ENCODE measurements around the gene DHH.

The DHH gene

DNA sequence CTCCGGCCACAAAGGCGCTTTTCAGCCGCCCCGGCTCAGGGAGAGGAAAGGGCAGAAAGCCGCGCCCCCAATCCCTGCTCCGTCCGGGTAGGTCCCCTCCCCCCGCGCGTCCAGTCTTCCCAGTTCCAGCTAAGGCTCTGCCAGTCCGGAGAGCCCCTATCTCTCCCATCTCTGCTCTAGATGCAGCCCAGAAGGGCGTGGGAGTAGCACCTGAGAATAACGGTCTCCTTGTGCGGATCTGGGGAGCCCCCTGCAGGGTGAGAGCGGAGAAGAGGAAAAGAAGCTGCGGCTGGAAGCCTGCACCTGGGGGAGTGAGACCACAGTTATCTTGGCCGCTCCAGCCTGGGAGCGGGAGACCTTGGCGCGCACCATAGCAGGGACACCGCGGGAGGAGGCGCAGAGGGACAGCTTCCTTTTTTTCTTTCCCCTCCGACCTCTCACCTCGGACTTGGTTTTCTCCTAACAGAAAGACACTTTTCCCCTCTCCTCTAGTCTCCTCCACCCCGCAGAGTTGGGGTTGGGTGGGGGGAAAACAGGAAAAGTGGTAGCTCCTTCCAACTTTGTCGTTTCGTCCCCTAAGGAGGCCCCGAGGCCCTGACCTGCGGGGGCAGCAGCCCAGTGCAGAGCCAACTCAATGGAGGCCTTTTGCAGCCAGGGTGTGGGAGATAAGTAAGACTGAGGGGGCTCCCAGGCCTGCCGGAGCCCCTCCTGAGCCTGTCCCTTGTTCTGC, 2.4 kb downstream of the DHH start:
- Histone ChIP-seq H3K36me3 (ENCODE audit: control insufficient read depth, insufficient read depth, low read length) (peaks cover 1% of the 10 kb centered on the region), H3K9me3 (ENCODE audit: control insufficient read depth, low read length) (no peaks in the 10 kb centered on the region), H3K27ac (ENCODE audit: insufficient read depth, low read depth, low read length, poor library complexity, severe bottlenecking) (no peak overlapping the region), H3K27me3 (ENCODE audit: control insufficient read depth, insufficient read depth, low read length, poor library complexity, severe bottlenecking) (peaks cover 84% of the 10 kb centered on the region), H3K4me3 (ENCODE audit: insufficient read depth, low read depth, low read length) (peak overlapping the region; percentile 28), H3K4me1 (ENCODE audit: control insufficient read depth, insufficient read depth, low read length) (peaks cover 45% of the 10 kb centered on the region)
- 4 to 5% methylated on average over 32 of the region's 32 CpGs for WGBS, 2 experiments

DNA sequence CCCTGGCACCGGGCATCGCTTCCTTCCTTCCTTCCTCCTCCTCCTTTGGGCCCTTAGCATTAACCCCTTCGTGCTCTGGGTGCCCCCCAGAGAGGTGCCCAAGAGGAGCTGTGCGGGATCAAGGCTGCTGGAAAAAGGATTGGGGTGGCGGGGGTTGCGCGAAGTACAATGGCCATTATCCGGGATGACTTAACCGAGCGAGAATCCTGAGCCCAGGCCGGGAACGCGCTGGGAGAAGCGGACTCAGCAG, 2.8 kb downstream of the DHH start:
- Histone ChIP-seq H3K4me3 (ENCODE audit: insufficient read depth, low read depth, low read length) (peak overlapping the region; percentile 28), H3K27me3 (ENCODE audit: control insufficient read depth, insufficient read depth, low read length, poor library complexity, severe bottlenecking) (peaks cover 89% of the 10 kb centered on the region)
- WGBS, 2 experiments: 1 to 2% methylated on average over 14 of the region's 14 CpGs

DNA sequence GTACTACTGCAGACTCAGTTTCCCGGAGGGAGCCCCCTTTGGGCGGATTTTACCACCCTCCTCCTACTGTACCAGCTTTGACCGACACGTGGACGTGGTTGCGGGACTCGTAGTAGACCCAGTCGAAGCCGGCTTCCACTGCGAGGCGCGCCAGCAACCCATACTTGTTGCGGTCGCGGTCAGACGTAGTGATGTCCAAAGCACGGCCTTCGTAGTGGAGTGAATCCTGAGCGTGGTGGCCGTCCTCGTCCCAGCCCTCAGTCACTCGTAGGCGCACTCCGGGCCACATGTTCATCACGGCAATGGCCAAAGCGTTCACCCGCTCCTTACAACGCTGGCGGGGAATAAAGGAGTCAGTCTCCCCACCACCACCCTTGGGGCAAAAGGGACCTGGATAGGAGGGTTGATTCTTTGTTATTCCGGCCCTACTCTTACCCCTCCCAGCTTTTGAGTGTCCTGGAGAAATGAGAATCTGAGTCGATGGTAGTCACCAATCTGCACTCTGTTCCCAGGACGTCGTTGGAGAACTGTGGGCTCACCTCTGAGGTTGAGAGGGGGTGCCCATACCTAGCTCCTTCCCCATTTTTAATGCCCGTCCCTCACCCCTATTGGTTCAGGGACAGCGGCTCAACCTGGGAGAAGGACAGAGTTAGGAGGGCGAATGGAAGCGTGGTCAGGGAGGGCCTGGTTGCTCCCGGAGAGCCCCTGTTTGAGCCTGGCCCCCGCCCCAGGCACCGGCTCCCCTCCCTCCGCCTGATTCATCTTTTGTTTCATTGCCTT, 3.4 kb downstream of the DHH start:
- Histone ChIP-seq H3K4me1 (ENCODE audit: control insufficient read depth, insufficient read depth, low read length) (peaks cover 45% of the 10 kb centered on the region), H3K9me3 (ENCODE audit: control insufficient read depth, low read length) (no peaks in the 10 kb centered on the region), H3K27me3 (ENCODE audit: control insufficient read depth, insufficient read depth, low read length, poor library complexity, severe bottlenecking) (peaks cover 94% of the 10 kb centered on the region), H3K4me3 (ENCODE audit: insufficient read depth, low read depth, low read length) (peak overlapping the region; percentile 28), H3K36me3 (ENCODE audit: control insufficient read depth, insufficient read depth, low read length) (no peaks in the 10 kb centered on the region), H3K27ac (ENCODE audit: insufficient read depth, low read depth, low read length, poor library complexity, severe bottlenecking) (no peak overlapping the region)
- WGBS, 2 experiments: 53 to 55% methylated on average over 41 of the region's 41 CpGs

More for the DNA sequence above, 2.8 kb downstream of the DHH start:
- H3K27ac ChIP-seq (ENCODE audit: insufficient read depth, low read depth, low read length, poor library complexity, severe bottlenecking): no peak overlapping the region
- no peaks in the 10 kb centered on the region for H3K36me3 ChIP-seq (ENCODE audit: control insufficient read depth, insufficient read depth, low read length)
- H3K4me1 ChIP-seq (ENCODE audit: control insufficient read depth, insufficient read depth, low read length): peaks cover 45% of the 10 kb centered on the region
- H3K9me3 ChIP-seq (ENCODE audit: control insufficient read depth, low read length): no peaks in the 10 kb centered on the region

DNA sequence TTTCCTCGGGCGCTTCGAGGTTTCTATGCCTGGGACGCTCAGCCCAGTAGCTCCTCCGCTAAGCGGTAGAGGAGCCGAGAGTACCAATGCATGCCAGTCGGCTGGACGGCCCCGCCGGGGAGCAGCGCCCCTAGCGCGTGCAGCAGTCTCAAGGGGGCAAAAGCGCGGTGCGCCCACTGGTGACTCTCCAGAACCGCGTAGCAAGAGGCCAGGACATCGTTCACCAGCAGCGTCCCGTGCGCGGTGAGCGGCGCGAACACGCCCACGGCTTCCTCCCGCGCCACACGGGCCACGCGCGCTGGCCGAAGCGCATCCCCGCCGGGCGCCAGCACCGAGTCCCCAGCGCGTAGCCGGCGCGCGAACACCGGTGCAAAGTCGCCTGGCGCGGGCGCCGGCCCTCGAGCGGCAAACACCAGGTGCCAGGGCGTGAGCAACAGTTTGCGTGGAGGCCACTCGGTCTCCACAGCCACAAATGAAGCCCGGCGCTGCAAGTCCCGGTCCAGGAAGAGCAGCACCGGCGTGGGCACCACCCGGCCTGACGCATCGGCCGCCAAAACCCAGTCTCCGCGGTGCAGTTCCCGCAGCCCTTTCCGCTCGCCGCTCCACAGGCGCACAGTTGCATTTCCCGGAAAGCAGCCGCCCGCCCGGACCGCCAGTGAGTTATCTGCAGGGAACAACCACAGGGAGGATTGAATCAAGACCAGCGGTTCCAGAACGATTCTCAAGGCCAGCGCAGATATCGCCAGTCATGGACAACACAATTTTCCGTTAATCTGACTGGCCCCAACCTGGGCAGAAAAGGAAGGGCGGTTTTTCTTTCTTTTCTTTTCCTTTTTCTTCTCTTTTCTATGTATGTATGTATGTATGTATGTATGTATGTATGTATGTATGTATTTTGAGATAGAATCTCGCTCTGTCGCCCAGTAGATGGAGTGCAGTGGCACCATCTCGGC, 4.5 kb downstream of the DHH start:
- peaks cover 92% of the 10 kb centered on the region for H3K27me3 ChIP-seq (ENCODE audit: control insufficient read depth, insufficient read depth, low read length, poor library complexity, severe bottlenecking)
- WGBS, 2 experiments: 7 to 8% methylated on average over 88 of the region's 88 CpGs
- peak overlapping the region; percentile 29 for H3K4me3 ChIP-seq (ENCODE audit: insufficient read depth, low read depth, low read length)
- H3K4me1 ChIP-seq (ENCODE audit: control insufficient read depth, insufficient read depth, low read length): peaks cover 45% of the 10 kb centered on the region
- H3K36me3 ChIP-seq (ENCODE audit: control insufficient read depth, insufficient read depth, low read length): no peaks in the 10 kb centered on the region
- no peaks in the 10 kb centered on the region for H3K9me3 ChIP-seq (ENCODE audit: control insufficient read depth, low read length)
- no peak overlapping the region for H3K27ac ChIP-seq (ENCODE audit: insufficient read depth, low read depth, low read length, poor library complexity, severe bottlenecking)

DNA sequence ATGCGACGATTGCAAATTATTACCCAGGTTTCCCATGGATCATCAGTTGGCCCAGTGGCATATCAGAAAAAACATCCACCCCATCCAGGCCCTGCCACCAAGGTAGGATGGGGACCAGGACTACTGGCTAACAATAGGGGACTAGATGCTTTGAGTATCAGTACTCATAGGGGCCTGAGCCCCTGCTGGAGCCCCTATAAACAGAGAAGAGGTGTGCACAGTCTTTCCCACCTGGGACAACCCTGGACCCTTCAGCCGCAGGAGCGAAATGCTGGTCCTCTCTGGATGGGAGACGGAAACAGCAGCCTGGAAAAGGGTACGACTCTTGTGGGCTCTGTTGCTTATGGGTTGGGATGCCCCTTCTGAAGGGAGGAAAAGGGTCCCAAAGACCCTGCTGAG, 5.7 kb downstream of the DHH start:
- peaks cover 80% of the 10 kb centered on the region for H3K27me3 ChIP-seq (ENCODE audit: control insufficient read depth, insufficient read depth, low read length, poor library complexity, severe bottlenecking)
- no peak overlapping the region for H3K27ac ChIP-seq (ENCODE audit: insufficient read depth, low read depth, low read length, poor library complexity, severe bottlenecking)
- no peaks in the 10 kb centered on the region for H3K36me3 ChIP-seq (ENCODE audit: control insufficient read depth, insufficient read depth, low read length)
- no peaks in the 10 kb centered on the region for H3K9me3 ChIP-seq (ENCODE audit: control insufficient read depth, low read length)
- H3K4me3 ChIP-seq (ENCODE audit: insufficient read depth, low read depth, low read length): no peak overlapping the region
- WGBS, 2 experiments: 61 to 65% methylated on average over 6 of the region's 6 CpGs
- peaks cover 34% of the 10 kb centered on the region for H3K4me1 ChIP-seq (ENCODE audit: control insufficient read depth, insufficient read depth, low read length)

DNA sequence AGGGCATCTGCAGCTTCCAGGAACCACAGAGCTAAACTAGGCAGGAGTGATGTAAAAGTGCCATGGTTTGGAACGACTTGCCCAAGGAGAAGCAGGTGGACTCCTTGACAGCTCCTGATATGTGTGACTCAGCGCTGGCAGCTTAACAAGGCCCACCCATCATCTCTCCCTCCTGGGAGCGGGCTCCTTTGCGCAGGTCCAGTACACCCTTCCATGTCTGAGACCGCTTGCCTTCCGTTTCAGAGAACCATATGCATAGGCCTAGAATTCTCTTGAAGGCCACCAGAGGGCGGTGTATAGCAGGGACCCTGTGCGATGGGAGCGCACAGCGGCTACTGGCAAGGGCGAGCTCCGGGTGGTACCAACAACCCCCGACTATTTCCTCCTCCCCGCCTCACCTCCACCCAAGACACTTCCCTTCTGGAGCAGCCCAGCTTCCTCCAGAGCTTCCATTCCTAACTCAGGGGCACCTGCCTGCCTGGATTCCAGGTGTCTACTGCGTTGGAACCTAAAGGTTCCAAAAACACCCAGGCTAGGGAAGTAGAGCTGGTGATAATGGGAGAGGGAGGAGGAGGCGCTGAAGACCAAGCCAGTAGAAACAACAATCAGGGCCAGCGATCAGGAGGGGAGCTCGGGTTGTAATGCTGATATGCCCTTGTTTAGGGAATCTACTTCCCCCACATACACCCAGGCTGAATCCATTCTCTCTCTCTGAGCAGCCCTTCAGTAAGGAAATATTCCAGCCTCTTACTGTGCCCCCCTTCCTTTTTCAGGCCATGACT, 6.3 kb downstream of the DHH start:
- Histone ChIP-seq H3K4me1 (ENCODE audit: control insufficient read depth, insufficient read depth, low read length) (peaks cover 28% of the 10 kb centered on the region), H3K9me3 (ENCODE audit: control insufficient read depth, low read length) (no peaks in the 10 kb centered on the region), H3K4me3 (ENCODE audit: insufficient read depth, low read depth, low read length) (no peak overlapping the region), H3K36me3 (ENCODE audit: control insufficient read depth, insufficient read depth, low read length) (no peaks in the 10 kb centered on the region), H3K27ac (ENCODE audit: insufficient read depth, low read depth, low read length, poor library complexity, severe bottlenecking) (no peak overlapping the region), H3K27me3 (ENCODE audit: control insufficient read depth, insufficient read depth, low read length, poor library complexity, severe bottlenecking) (peaks cover 74% of the 10 kb centered on the region)
- 5% methylated on average over 17 to 18 of the region's 18 CpGs for whole genome bisulfite sequencing, 2 experiments

DNA sequence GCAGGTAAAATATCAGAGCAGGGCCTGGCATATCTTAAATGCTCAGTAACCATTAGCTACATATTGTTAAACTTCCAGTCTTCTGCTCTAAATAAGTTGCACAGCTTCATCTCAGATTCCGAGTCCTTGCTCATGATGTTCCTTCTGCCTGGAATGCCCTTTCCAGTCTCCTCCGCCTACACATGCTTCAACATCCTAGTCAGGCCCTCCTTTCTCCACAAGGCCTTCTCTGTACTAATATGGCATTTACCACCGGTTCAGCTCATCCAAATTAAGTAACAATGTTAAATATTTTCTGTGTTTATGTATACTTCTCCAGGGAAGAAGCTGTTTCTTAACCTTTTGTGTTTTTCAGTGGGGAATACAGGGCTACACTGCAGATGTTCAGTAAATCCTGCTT, 8.5 kb downstream of the DHH start:
- H3K4me1 ChIP-seq (ENCODE audit: control insufficient read depth, insufficient read depth, low read length): peaks cover 18% of the 10 kb centered on the region
- H3K27ac ChIP-seq (ENCODE audit: insufficient read depth, low read depth, low read length, poor library complexity, severe bottlenecking): no peak overlapping the region
- H3K27me3 ChIP-seq (ENCODE audit: control insufficient read depth, insufficient read depth, low read length, poor library complexity, severe bottlenecking): peaks cover 52% of the 10 kb centered on the region
- no peaks in the 10 kb centered on the region for H3K9me3 ChIP-seq (ENCODE audit: control insufficient read depth, low read length)
- 83 to 92% methylated on average over 2 to 3 of the region's 3 CpGs for WGBS, 2 experiments
- no peak overlapping the region for H3K4me3 ChIP-seq (ENCODE audit: insufficient read depth, low read depth, low read length)
- H3K36me3 ChIP-seq (ENCODE audit: control insufficient read depth, insufficient read depth, low read length): no peaks in the 10 kb centered on the region

DNA sequence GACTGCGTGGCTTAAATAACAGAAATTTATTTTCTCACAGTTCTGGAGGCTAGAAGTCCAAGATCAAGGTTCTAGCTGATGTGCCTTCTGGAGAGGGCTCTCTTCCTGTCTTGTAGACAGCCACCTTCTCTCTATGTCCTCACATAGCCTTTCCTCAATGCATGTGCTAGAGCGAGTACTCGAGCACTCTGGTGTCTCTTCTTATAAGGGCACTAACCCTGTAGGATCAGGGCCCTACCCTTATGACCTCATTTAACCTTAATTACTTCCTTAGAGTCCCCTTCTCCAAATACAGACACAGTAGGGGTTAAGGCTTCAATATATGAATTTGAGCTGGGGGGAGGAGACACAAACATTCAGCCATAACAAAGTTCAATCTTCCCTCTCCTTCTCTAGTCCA, 10.2 kb downstream of the DHH start:
- Histone ChIP-seq H3K4me3 (ENCODE audit: insufficient read depth, low read depth, low read length) (no peak overlapping the region), H3K36me3 (ENCODE audit: control insufficient read depth, insufficient read depth, low read length) (no peaks in the 10 kb centered on the region), H3K4me1 (ENCODE audit: control insufficient read depth, insufficient read depth, low read length) (peaks cover 9% of the 10 kb centered on the region), H3K27me3 (ENCODE audit: control insufficient read depth, insufficient read depth, low read length, poor library complexity, severe bottlenecking) (peaks cover 35% of the 10 kb centered on the region), H3K9me3 (ENCODE audit: control insufficient read depth, low read length) (no peaks in the 10 kb centered on the region), H3K27ac (ENCODE audit: insufficient read depth, low read depth, low read length, poor library complexity, severe bottlenecking) (no peak overlapping the region)
- WGBS, 2 experiments: 92 to 96% methylated on average over 3 of the region's 3 CpGs

DNA sequence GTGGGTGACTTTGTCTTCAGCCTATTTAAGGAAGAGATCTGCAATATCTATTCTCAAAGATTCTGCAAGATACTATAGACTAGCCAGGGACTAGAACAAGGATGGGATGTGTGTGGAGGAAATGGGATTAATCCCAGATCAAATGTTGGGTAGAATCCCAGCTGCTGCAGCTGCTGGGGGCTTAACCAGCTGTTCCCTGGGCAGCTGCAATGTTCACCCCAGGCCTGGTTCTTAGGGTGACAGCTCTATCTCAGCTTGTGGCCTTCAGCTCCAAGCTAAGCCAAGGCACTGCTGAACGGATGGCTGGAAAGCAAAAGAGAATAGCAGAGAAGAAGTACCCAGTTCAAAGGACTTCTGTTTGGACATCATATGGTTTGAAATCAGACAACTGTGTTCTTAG, 14.8 kb downstream of the DHH start:
- Histone ChIP-seq H3K27me3 (ENCODE audit: control insufficient read depth, insufficient read depth, low read length, poor library complexity, severe bottlenecking) (no peaks in the 10 kb centered on the region), H3K9me3 (ENCODE audit: control insufficient read depth, low read length) (no peaks in the 10 kb centered on the region), H3K36me3 (ENCODE audit: control insufficient read depth, insufficient read depth, low read length) (no peaks in the 10 kb centered on the region), H3K4me1 (ENCODE audit: control insufficient read depth, insufficient read depth, low read length) (no peaks in the 10 kb centered on the region), H3K4me3 (ENCODE audit: insufficient read depth, low read depth, low read length) (no peak overlapping the region), H3K27ac (ENCODE audit: insufficient read depth, low read depth, low read length, poor library complexity, severe bottlenecking) (no peak overlapping the region)
- WGBS, 2 experiments: 76 to 84% methylated on average over 1 of the region's 1 CpG

Data from ectodermal cell (in vitro differentiated cells).